Measurements from ENCODE around the gene DRC1. TPM values are rescaled to one million over a fixed set of nuclear protein-coding genes. Genes with fewer than 3 reads are reported as not detected.

DRC1 gene
- total and polyA plus RNA-seq, 2 of the 4 experiments (the other 2 are of a cell fraction) = 0.18 TPM; not detected in 1

- dilution Hi-C loops (cut with HindIII; ENCODE audit: low sequenced_read_pairs, unreplicated experiment) = no loop called here
These were observed 83.4 kb downstream of the DRC1 start for GRCh38 chr2:26485099-26485498.

More at GRCh38 chr2:26485099-26485498, 83.4 kb downstream of the DRC1 start:
- no peaks in the 10 kb centered on the region for H3K4me1 ChIP-seq (ENCODE audit: control insufficient read depth, insufficient read depth, low read length)
- peaks cover 6% of the 10 kb centered on the region for H3K9me1 ChIP-seq (ENCODE audit: insufficient read depth, low read length)
- ChIA-PET CTCF (no interaction called here), POLR2A (ENCODE audit: unreplicated experiment) (no interaction called here)
- ATAC-seq (ENCODE audit: low read depth) = no peak
- no peaks in the 10 kb centered on the region for H4K20me1 ChIP-seq (ENCODE audit: insufficient read depth, low read length)
- no peaks in the 10 kb centered on the region for H3K9me3 ChIP-seq (ENCODE audit: control insufficient read depth, insufficient read depth, low read length)
- H3K56ac ChIP-seq (ENCODE audit: extremely low read depth, insufficient read depth, low read length) = no peak overlapping the region
- H3K27me3 ChIP-seq (ENCODE audit: control insufficient read depth, insufficient read depth, low read length) = peaks cover 37% of the 10 kb centered on the region
- no peak overlapping the region for H3K4me3 ChIP-seq (ENCODE audit: insufficient read depth, low read depth, low read length)
- no peak overlapping the region for H4K5ac ChIP-seq (ENCODE audit: low read depth, low read length)
- H3K9ac ChIP-seq (ENCODE audit: low read depth, low read length) = no peak overlapping the region
- no peak overlapping the region for H3K27ac ChIP-seq (ENCODE audit: insufficient read depth, low read length)
- H3K36me3 ChIP-seq (ENCODE audit: control insufficient read depth, insufficient read depth, low read length) = no peaks in the 10 kb centered on the region
- H3K4ac ChIP-seq (ENCODE audit: low read depth, low read length) = no peak overlapping the region
- in situ Hi-C loops (cut with MboI; ENCODE audit: low sequenced_read_pairs) (no loop called here), intact Hi-C loops (cut with micrococcal nuclease) (no loop called here)
- no peak overlapping the region for H3K18ac ChIP-seq (ENCODE audit: low read depth, low read length)
- no peak overlapping the region for H2BK120ac ChIP-seq (ENCODE audit: low read depth, low read length)
- no peak overlapping the region for H3K23ac ChIP-seq (ENCODE audit: low read depth, low read length)
- BruUV-seq (replicated peaks) = no TSS peak
- no peak overlapping the region for H3K4me2 ChIP-seq (ENCODE audit: low read depth, low read length)
- TF ChIP-seq RAD21 (IDR thresholded peaks at IDR 0.05; ENCODE audit: low read length) (no peak), NFE2L2 (IDR thresholded peaks at IDR 0.05; ENCODE audit: low read depth, low read length) (no peak), SMC3 (IDR thresholded peaks at IDR 0.05; ENCODE audit: low read depth, low read length) (no peak), RCOR1 (IDR thresholded peaks at IDR 0.05; ENCODE audit: insufficient replicate concordance, low read length) (no peak), MAZ (IDR thresholded peaks at IDR 0.05; ENCODE audit: borderline replicate concordance, low read depth, low read length) (no peak), CEBPB (IDR thresholded peaks at IDR 0.05; ENCODE audit: low read depth, low read length) (no peak), RFX5 (IDR thresholded peaks at IDR 0.05; ENCODE audit: low read depth, low read length) (no peak), CHD1 (IDR thresholded peaks at IDR 0.05; ENCODE audit: low read depth, low read length) (no peak), BHLHE40 (IDR thresholded peaks at IDR 0.05; ENCODE audit: low read depth, low read length) (no peak), MXI1 (IDR thresholded peaks at IDR 0.05; ENCODE audit: borderline replicate concordance, low read depth, low read length) (no peak), POLR2A (IDR thresholded peaks at IDR 0.05; ENCODE audit: low read depth, low read length) (no peak), MAFK (IDR thresholded peaks at IDR 0.05; ENCODE audit: low read depth, low read length) (no peak), USF2 (IDR thresholded peaks at IDR 0.05; ENCODE audit: low read depth, low read length) (no peak), FOS (IDR thresholded peaks at IDR 0.05; ENCODE audit: low read depth, low read length) (no peak)
- TF ChIP-seq, protein P1, sequence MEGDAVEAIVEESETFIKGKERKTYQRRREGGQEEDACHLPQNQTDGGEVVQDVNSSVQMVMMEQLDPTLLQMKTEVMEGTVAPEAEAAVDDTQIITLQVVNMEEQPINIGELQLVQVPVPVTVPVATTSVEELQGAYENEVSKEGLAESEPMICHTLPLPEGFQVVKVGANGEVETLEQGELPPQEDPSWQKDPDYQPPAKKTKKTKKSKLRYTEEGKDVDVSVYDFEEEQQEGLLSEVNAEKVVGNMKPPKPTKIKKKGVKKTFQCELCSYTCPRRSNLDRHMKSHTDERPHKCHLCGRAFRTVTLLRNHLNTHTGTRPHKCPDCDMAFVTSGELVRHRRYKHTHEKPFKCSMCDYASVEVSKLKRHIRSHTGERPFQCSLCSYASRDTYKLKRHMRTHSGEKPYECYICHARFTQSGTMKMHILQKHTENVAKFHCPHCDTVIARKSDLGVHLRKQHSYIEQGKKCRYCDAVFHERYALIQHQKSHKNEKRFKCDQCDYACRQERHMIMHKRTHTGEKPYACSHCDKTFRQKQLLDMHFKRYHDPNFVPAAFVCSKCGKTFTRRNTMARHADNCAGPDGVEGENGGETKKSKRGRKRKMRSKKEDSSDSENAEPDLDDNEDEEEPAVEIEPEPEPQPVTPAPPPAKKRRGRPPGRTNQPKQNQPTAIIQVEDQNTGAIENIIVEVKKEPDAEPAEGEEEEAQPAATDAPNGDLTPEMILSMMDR (conservative IDR thresholded peaks at IDR 0.05; ENCODE audit: low read depth, low read length) = no peak
- TF ChIP-seq, protein P2, sequence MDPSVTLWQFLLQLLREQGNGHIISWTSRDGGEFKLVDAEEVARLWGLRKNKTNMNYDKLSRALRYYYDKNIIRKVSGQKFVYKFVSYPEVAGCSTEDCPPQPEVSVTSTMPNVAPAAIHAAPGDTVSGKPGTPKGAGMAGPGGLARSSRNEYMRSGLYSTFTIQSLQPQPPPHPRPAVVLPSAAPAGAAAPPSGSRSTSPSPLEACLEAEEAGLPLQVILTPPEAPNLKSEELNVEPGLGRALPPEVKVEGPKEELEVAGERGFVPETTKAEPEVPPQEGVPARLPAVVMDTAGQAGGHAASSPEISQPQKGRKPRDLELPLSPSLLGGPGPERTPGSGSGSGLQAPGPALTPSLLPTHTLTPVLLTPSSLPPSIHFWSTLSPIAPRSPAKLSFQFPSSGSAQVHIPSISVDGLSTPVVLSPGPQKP (IDR thresholded peaks at IDR 0.05; ENCODE audit: borderline replicate concordance, low read depth, low read length) = no peak
- no peak overlapping the region for H4K91ac ChIP-seq (ENCODE audit: insufficient read depth, low read depth, low read length)
- no peak overlapping the region for H2BK15ac ChIP-seq (ENCODE audit: low read depth, low read length)
- no peak overlapping the region for H2BK5ac ChIP-seq (ENCODE audit: low read depth, low read length, poor library complexity, severe bottlenecking)
- no peak overlapping the region for H2BK20ac ChIP-seq (ENCODE audit: low read depth, low read length)
- no peak overlapping the region for H2AK5ac ChIP-seq (ENCODE audit: low read depth, low read length)
- H4K8ac ChIP-seq (ENCODE audit: low read depth in 2 of 2, low read length in 2 of 2) = no peak overlapping the region
- no peak for DNase-seq
- H3K14ac ChIP-seq (replicated peaks; ENCODE audit: low read depth, low read length) = no peak overlapping the region
- no peak overlapping the region for H2AK9ac ChIP-seq (replicated peaks; ENCODE audit: low read depth, low read length, poor library complexity)
- no peaks in the 10 kb centered on the region for H3K79me1 ChIP-seq (ENCODE audit: low read depth in 1 of 2, low read length in 2 of 2)
- no peak overlapping the region for H2AFZ ChIP-seq (replicated peaks; ENCODE audit: low read length, poor library complexity)
- 86% methylated on average over 1 of the region's 2 CpGs; no CpG with 5 or more reads in 1 of the 2 experiments for WGBS, 2 experiments (ENCODE audit: extremely low coverage in 2 of 2, insufficient read length in 1 of 2)
